Activated B cell treated with CpG ODN at 0.5 μM for 24 hours (primary cell): ENCODE measurements around the gene MTUS2. TPM values are rescaled to one million over a fixed set of nuclear protein-coding genes. Genes with fewer than 3 reads are reported as not detected.

ENCODE experiments used
- ATAC-seq: fragments of 200-7000 bp; cut with Tn5 transposase; one replicate; pipeline ENCODE4 v1.10.0; 2021; ENCODE audit warnings: low read depth, mild to moderate bottlenecking, moderate library complexity
- CTCF ChIA-PET: fragments of 350-600 bp; sonication (Branson Sonifier 250); formaldehyde crosslinking; loops from one replicate; lab custom pipeline; 2021; ENCODE audit warnings: antibody characterized with exemption; lab: Charles Lee
- POLR2A ChIA-PET: fragments of 350-600 bp; sonication (Branson Sonifier 250); formaldehyde crosslinking; loops from one replicate; lab custom pipeline; 2021; ENCODE audit warnings: antibody characterized with exemption; lab: Charles Lee
- DNase-seq: peaks from one replicate; pipeline ENCODE4 v3.0.0; 2022
- H3K27ac Mint-ChIP-seq: one replicate; pipeline ENCODE4 v1.8.0; 2020; ENCODE audit warnings: mixed read lengths
- H3K27me3 Mint-ChIP-seq: one replicate; pipeline ENCODE4 v1.8.0; 2021; ENCODE audit warnings: mixed read lengths
- H3K36me3 Mint-ChIP-seq: one replicate; pipeline ENCODE4 v1.8.0; 2021; ENCODE audit warnings: low read depth, mixed read lengths
- H3K4me1 Mint-ChIP-seq: one replicate; pipeline ENCODE4 v1.8.0; 2021; ENCODE audit warnings: mixed read lengths
- H3K4me3 Mint-ChIP-seq: one replicate; pipeline ENCODE4 v1.8.0; 2020; ENCODE audit warnings: mild to moderate bottlenecking, mixed read lengths
- H3K9me3 Mint-ChIP-seq: one replicate; pipeline ENCODE4 v1.8.0; 2020; ENCODE audit warnings: mixed read lengths
- intact Hi-C: fragments of 100-400 bp; cut with micrococcal nuclease; formaldehyde crosslinking; loops from one replicate; pipeline ENCODE4 v1.15.1; 2024
- total RNA-seq: library from RNA; stranded (reverse); gene quantifications from 2 replicates; pipeline ENCODE4 v1.2.3, GENCODE V29; 2022
- TF ChIP-seq, protein P1 (sequence below): fragments of 200-600 bp; IDR thresholded peaks from one replicate; pipeline ENCODE4 v1.8.0; 2022; ENCODE audit warnings: antibody characterized with exemption, mild to moderate bottlenecking

MTUS2 gene
- total RNA-seq, 1 donor from 2014 or later = not detected

DNA sequence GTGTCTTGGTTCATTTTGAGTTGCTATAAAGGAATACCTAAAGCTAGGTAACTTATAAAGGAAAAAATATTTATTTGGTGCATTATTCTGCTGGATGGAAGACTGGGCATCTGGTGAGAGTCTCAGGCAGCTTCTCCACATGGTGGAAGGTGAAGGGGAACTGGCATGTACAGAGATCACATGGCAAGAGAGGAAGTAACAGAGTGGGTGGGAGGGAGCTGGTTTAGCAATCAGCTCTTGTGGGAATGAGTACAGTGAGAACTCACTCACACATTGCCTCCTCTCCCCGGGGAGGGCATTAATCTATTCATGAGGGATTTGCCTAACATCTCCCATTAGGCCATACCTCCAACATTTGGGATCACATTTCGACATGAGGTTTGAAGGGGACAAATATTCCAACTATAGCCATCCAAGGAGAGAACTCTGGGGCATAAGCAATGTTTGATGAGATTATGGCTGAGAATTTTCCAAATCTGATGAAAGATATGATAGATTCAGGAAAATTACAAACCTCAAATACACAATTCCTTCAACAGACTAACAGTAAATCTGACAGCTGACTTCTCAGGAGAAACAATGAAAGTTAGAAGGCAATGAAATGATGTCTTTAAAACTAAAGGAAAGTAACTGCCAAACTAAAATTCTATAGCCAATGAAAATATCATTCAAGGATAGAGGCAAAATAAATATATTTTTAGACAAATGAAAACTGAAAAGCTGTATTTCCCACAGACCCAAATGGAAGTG, 52.5 kb downstream of the MTUS2 start:
- TF ChIP-seq, protein P1, sequence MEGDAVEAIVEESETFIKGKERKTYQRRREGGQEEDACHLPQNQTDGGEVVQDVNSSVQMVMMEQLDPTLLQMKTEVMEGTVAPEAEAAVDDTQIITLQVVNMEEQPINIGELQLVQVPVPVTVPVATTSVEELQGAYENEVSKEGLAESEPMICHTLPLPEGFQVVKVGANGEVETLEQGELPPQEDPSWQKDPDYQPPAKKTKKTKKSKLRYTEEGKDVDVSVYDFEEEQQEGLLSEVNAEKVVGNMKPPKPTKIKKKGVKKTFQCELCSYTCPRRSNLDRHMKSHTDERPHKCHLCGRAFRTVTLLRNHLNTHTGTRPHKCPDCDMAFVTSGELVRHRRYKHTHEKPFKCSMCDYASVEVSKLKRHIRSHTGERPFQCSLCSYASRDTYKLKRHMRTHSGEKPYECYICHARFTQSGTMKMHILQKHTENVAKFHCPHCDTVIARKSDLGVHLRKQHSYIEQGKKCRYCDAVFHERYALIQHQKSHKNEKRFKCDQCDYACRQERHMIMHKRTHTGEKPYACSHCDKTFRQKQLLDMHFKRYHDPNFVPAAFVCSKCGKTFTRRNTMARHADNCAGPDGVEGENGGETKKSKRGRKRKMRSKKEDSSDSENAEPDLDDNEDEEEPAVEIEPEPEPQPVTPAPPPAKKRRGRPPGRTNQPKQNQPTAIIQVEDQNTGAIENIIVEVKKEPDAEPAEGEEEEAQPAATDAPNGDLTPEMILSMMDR = no peak
- Mint-ChIP-seq H3K4me3 (no peak overlapping the region), H3K27ac (no peak overlapping the region), H3K27me3 (peaks cover 3% of the 10 kb centered on the region), H3K36me3 (no peaks in the 10 kb centered on the region), H3K4me1 (no peaks in the 10 kb centered on the region), H3K9me3 (peaks cover 18% of the 10 kb centered on the region)
- ATAC-seq = no peak
- CTCF ChIA-PET = no interaction called here
- no peak for DNase-seq
- POLR2A ChIA-PET = no interaction called here
- intact Hi-C loops = no loop called here

DNA sequence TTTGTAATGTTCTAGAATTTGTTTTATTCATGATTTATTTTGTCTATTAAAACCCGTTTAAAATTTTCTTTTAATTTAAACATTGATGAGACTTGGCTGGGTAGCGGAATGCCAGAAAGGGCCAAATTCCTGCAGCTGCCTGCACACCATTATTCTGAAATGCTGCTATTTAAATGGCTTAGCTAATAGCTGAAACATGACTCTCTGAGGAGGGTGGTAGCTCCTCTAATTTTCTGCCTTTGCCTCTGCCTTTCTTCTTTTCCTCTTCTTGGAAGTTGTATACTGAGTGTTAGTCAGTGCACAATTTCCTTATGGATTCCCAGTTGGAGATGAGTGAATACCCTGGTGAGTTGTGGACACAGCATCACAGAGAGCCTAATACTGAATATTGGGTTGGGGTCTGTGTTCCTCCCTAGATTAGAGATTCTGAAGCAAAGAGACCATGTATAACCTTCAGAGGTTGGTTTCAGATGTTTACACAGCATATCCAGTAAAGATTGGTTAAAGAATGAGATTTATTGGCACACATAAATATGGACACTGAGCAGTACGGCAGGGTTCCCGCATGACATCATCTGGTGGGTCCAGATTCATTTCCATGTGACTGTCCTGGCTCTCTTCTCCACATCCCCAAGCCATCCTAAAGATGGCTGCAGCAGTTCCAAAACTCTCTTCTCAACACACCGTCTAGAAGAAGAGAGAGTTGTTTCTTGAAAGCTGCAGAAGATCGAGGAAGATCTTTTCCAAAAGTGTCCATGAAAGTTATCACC, 55.9 kb downstream of the MTUS2 start:
- Mint-ChIP-seq H3K9me3 (peaks cover 23% of the 10 kb centered on the region), H3K36me3 (no peaks in the 10 kb centered on the region), H3K27me3 (peaks cover 2% of the 10 kb centered on the region), H3K27ac (no peak overlapping the region), H3K4me3 (no peak overlapping the region), H3K4me1 (no peaks in the 10 kb centered on the region)
- TF ChIP-seq, protein P1 = no peak
- ChIA-PET POLR2A (no interaction called here), CTCF (no interaction called here)
- intact Hi-C loops = no loop called here
- ATAC-seq = no peak
- no peak for DNase-seq

DNA sequence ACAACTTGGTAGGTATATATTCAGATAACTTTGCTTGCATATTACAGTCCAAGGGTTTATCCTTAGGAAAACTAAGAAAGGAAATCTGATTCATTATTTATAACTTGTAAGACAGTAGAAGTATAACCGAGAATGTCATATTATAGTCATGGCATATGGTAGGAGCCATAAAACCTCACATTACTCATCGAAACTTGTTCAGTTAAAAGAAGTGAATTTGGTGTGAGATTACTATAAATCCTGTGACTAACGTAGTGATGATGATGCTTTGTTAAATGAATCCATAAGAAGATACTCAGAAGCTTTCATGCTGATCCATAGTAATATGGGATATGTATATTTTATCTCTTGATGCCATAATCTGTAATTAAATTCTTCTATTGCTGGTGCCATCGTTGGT, 57.3 kb downstream of the MTUS2 start:
- CTCF ChIA-PET = no interaction called here
- DNase-seq (no peak), ATAC-seq (no peak)
- no peaks in the 10 kb centered on the region for H3K36me3 Mint-ChIP-seq
- H3K9me3 Mint-ChIP-seq = peaks cover 15% of the 10 kb centered on the region
- H3K27me3 Mint-ChIP-seq = peaks cover 2% of the 10 kb centered on the region
- H3K4me3 Mint-ChIP-seq = no peak overlapping the region
- TF ChIP-seq, protein P1 = no peak
- no peak overlapping the region for H3K27ac Mint-ChIP-seq
- no peaks in the 10 kb centered on the region for H3K4me1 Mint-ChIP-seq
- POLR2A ChIA-PET = no interaction called here
- intact Hi-C loops = no loop called here

DNA sequence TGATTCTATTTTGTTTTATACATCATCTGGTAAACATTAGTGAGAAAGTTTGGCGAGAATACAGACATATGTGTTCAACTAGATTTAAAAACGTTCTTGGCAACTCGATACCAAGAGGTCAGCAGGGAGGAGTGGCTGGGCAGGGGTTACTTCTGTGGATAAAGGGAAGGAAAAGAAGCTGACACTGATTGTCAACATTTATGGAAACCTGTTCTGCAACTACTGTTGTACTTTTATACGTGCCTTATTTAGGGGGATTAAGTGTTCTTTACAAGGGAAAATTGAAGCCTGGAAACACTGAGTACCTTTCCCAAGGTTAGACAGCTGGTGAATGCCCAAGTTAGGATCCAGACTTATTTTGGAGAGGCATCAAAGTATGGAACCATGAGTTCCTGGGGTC, 65.0 kb downstream of the MTUS2 start:
- Mint-ChIP-seq H3K4me3 (no peak overlapping the region), H3K4me1 (no peaks in the 10 kb centered on the region), H3K27me3 (no peaks in the 10 kb centered on the region), H3K9me3 (peaks cover 3% of the 10 kb centered on the region), H3K27ac (no peak overlapping the region), H3K36me3 (no peaks in the 10 kb centered on the region)
- intact Hi-C loops = no loop called here
- ATAC-seq (no peak), DNase-seq (no peak)
- TF ChIP-seq, protein P1 = no peak
- ChIA-PET CTCF (no interaction called here), POLR2A (interaction anchor here (0.6 kb wide), 1 partner anchor 1616 kb away, joined by 4 read pairs; no protein-coding TSS in a partner anchor)

DNA sequence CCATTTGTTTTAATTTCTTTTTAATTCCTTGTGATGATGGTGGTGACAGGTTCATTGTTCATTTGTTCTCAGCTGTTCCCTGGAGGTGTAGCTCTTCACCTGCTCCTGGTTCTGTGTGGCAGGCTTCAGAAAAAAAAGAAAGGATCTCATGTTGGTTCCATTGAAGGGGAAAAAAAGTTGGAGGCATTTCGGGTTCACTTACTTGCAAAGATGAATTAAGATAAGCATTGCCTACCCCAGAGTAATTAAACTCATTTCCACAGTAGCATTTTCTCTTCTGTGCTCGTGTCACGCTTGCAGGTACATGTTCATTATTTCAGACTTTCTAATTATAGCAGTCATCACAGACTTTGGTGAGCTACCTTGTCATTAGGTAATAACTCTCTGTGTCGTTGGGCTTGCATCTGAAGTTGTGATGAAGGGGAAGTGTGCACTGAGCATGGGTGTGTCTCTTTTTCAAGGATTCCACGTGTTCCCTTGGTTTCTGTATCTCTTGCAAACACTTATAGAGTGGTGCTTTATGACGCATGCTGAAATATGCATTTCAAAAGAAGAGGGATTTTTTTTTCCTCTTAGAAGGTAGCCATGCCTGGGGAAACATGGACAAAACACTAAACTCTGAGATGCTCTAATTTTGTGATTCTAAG, 69.1 kb downstream of the MTUS2 start:
- DNase-seq (no peak), ATAC-seq (no peak)
- peaks cover 1% of the 10 kb centered on the region for H3K9me3 Mint-ChIP-seq
- H3K27me3 Mint-ChIP-seq = peaks cover 7% of the 10 kb centered on the region
- H3K4me1 Mint-ChIP-seq = no peaks in the 10 kb centered on the region
- CTCF ChIA-PET = no interaction called here
- TF ChIP-seq, protein P1 = no peak
- H3K27ac Mint-ChIP-seq = no peak overlapping the region
- no peaks in the 10 kb centered on the region for H3K36me3 Mint-ChIP-seq
- POLR2A ChIA-PET = no interaction called here
- intact Hi-C loops = no loop called here
- H3K4me3 Mint-ChIP-seq = no peak overlapping the region
